Mammary epithelial cell (primary cell): Measurements from ENCODE around the gene GTF2B.

Experiments used
- EZH2 ChIP-seq: IDR thresholded peaks from 2 replicates; pipeline ENCODE4 v1.6.1; 2012; ENCODE audit warnings: low read length, inconsistent platforms, borderline replicate concordance
- TF ChIP-seq, protein P1 (sequence below), 2 donors: IDR thresholded peaks in 1 of 2; conservative IDR thresholded peaks in 1 of 2; 2 replicates each; pipeline ENCODE4 v1.5.1; 2011 to 2012; ENCODE audit warnings: inconsistent platforms in 2 of 2, low read length in 2 of 2, mild to moderate bottlenecking in 2 of 2, control low read depth in 1 of 2, low read depth in 1 of 2; ENCODE audit not compliant: insufficient read depth in 1 of 2; ENCODE audit errors: extremely low read depth in 1 of 2

DNA sequence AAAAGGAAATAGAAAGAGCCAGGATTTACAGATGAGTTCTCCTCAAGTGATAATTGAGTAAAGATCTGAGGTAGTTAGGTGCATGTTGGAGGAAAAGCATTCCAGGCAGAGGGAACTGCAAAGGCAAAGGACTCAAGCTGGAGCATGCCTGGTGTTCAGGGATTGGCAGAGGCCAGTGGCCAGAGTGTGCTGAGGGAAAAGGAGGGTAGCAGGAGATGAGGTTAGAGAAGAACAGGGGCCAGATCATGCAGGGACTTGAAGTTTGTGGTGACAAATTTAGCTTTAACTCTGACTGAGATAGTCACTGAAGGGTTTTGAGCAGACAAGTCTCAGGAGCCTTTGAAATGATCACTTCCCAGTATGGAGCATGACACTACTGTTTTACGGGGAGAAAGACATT is 19.0 kb upstream of the GTF2B start:
- TF ChIP-seq, protein P1, sequence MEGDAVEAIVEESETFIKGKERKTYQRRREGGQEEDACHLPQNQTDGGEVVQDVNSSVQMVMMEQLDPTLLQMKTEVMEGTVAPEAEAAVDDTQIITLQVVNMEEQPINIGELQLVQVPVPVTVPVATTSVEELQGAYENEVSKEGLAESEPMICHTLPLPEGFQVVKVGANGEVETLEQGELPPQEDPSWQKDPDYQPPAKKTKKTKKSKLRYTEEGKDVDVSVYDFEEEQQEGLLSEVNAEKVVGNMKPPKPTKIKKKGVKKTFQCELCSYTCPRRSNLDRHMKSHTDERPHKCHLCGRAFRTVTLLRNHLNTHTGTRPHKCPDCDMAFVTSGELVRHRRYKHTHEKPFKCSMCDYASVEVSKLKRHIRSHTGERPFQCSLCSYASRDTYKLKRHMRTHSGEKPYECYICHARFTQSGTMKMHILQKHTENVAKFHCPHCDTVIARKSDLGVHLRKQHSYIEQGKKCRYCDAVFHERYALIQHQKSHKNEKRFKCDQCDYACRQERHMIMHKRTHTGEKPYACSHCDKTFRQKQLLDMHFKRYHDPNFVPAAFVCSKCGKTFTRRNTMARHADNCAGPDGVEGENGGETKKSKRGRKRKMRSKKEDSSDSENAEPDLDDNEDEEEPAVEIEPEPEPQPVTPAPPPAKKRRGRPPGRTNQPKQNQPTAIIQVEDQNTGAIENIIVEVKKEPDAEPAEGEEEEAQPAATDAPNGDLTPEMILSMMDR (conservative IDR thresholded peaks at IDR 0.05 in 1 of 2, IDR thresholded peaks at IDR 0.05 in 1 of 2; ENCODE audit: extremely low read depth in 1 of 2, insufficient read depth in 1 of 2, low read depth in 1 of 2, low read length in 2 of 2), result no peak
- no peak for TF ChIP-seq EZH2
